OCI-LY1 (cell line): ENCODE data around the gene DESI2.

Source experiments
- EZH2 ChIP-seq: fragments of 200-600 bp; sonication (generic), shearing (Covaris generic); IDR thresholded peaks from 2 replicates; pipeline ENCODE4 v1.8.0; 2017; ENCODE audit warnings: borderline replicate concordance, mixed run types, mild to moderate bottlenecking, antibody characterized with exemption, low read length, moderate library complexity, mixed read lengths
- TF ChIP-seq, protein P1 (sequence below): fragments of 200-600 bp; sonication (generic), shearing (Covaris generic); IDR thresholded peaks from 2 replicates; pipeline ENCODE4 v1.5.1; 2017; ENCODE audit warnings: mild to moderate bottlenecking, antibody characterized with exemption, low read length, moderate library complexity, mixed read lengths

DNA sequence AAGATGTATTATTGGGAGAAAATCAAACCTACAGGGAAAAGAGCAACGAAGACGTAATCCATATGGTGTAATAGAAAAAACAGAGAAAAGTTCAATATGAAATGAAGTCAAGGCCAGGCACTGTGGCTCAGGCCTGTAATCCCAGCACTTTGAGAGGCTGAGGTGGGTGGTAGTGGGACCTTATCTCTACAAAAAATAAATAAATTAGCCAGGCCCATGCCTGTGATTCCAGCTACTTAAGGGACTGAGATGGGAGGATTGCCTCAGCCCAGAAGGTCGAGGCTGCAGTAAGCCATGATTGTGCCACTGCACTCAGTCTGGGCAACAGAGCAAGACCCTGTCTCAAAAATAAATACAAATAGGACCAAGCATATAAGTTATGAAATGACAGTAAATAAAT lies 11.4 kb downstream of the DESI2 start:
- TF ChIP-seq, protein P1, sequence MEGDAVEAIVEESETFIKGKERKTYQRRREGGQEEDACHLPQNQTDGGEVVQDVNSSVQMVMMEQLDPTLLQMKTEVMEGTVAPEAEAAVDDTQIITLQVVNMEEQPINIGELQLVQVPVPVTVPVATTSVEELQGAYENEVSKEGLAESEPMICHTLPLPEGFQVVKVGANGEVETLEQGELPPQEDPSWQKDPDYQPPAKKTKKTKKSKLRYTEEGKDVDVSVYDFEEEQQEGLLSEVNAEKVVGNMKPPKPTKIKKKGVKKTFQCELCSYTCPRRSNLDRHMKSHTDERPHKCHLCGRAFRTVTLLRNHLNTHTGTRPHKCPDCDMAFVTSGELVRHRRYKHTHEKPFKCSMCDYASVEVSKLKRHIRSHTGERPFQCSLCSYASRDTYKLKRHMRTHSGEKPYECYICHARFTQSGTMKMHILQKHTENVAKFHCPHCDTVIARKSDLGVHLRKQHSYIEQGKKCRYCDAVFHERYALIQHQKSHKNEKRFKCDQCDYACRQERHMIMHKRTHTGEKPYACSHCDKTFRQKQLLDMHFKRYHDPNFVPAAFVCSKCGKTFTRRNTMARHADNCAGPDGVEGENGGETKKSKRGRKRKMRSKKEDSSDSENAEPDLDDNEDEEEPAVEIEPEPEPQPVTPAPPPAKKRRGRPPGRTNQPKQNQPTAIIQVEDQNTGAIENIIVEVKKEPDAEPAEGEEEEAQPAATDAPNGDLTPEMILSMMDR, result no peak
- TF ChIP-seq EZH2, result no peak
